GM10266 (cell line): ENCODE measurements around the gene RSPO1.

Experiments used
- DNase-seq: peaks from one replicate; pipeline ENCODE4 v3.0.0; 2012; ENCODE audit errors: extremely low spot score
- CTCF ChIP-seq: IDR thresholded peaks from 2 replicates; pipeline ENCODE4 v1.5.1; 2012; ENCODE audit warnings: mild to moderate bottlenecking, low read depth; ENCODE audit not compliant: control insufficient read depth, insufficient read depth; ENCODE audit errors: missing control alignments

Gene RSPO1

GRCh38 chr1:37621326-37621870, 13.3 kb downstream of the RSPO1 start:
- DNase-seq = no peak
- TF ChIP-seq CTCF = no peak

GRCh38 chr1:37620707-37621106, 14.0 kb downstream of the RSPO1 start:
- no peak for TF ChIP-seq CTCF
- no peak for DNase-seq

GRCh38 chr1:37616330-37616729, 18.4 kb downstream of the RSPO1 start:
- no peak for DNase-seq
- no peak for TF ChIP-seq CTCF

- DNase-seq = no peak
- no peak for TF ChIP-seq CTCF
Observed at GRCh38 chr1:37614105-37614504, 20.6 kb downstream of the RSPO1 start.

- TF ChIP-seq CTCF = no peak
- no peak for DNase-seq
Observed at GRCh38 chr1:37612186-37612585, 22.5 kb downstream of the RSPO1 start.

GRCh38 chr1:37609994-37610393, 24.7 kb downstream of the RSPO1 start:
- no peak for DNase-seq

GRCh38 chr1:37609002-37609401, 25.7 kb downstream of the RSPO1 start:
- no peak for TF ChIP-seq CTCF

More at GRCh38 chr1:37609994-37610393, 24.7 kb downstream of the RSPO1 start:
- TF ChIP-seq CTCF = no peak

More at GRCh38 chr1:37609002-37609401, 25.7 kb downstream of the RSPO1 start:
- DNase-seq = no peak
